ENCODE results near the gene TLR7.

DNA sequence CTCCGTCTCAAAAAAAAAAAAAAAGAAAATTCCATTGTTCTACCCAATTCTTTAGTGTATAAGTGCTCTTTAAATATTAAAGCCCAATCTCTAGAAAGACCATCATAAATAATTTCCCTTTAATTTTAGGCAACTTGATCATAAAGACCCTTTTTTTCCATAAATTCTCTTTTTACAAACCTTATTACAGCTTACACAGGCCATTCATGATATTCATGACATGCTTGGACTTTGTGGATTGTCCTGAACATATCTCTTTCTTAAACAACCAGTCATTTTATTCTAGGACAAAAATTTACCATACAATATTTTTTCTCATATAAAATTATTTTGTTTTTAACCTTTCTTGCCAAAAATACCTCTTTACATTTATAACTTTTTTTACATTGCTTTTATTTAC lies 70.1 kb downstream of the TLR7 start:
- no peak for TF ChIP-seq ZNF274 (IDR thresholded peaks at IDR 0.05; ENCODE audit: low read length)
- TF ChIP-seq ZNF274 (tag by site-specific recombination; IDR thresholded peaks at IDR 0.05; ENCODE audit: borderline replicate concordance) = no peak
- no peak for TF ChIP-seq ZNF423 (tag by site-specific recombination; IDR thresholded peaks at IDR 0.05)
- TF ChIP-seq REPIN1 (tag by site-specific recombination; IDR thresholded peaks at IDR 0.05; ENCODE audit: low read depth) = no peak
- TF ChIP-seq ZNF350 (tag by site-specific recombination; IDR thresholded peaks at IDR 0.05) = no peak
- TF ChIP-seq ZNF416 (tag by site-specific recombination; IDR thresholded peaks at IDR 0.05) = no peak
- TF ChIP-seq ZNF747 (tag by site-specific recombination; IDR thresholded peaks at IDR 0.05) = no peak
- no peak for TF ChIP-seq ZBTB20 (tag by site-specific recombination; IDR thresholded peaks at IDR 0.05)

All from HEK293 (cell line).